CD8-positive, alpha-beta memory T cell (primary cell): ENCODE measurements around the gene SLC6A17. TPM values are rescaled to one million over a fixed set of nuclear protein-coding genes. Genes with fewer than 3 reads are reported as not detected.
A peak's percentile ranks its signal among the peaks of the same experiment; 100 is the strongest.

Source experiments
- CTCF ChIA-PET: fragments of 350-600 bp; sonication (Branson Sonifier 250); formaldehyde crosslinking; loops from one replicate; lab custom pipeline; 2021; ENCODE audit warnings: antibody characterized with exemption; lab: Charles Lee
- POLR2A ChIA-PET: fragments of 350-600 bp; sonication (Branson Sonifier 250); formaldehyde crosslinking; loops from one replicate; lab custom pipeline; 2021; ENCODE audit warnings: antibody characterized with exemption; lab: Charles Lee
- DNase-seq, 5 donors: peaks; one replicate each; pipeline versions ENCODE4 v3.0.0 to v3.0.0-alpha.2; 2020 to 2022; ENCODE audit warnings: mixed read lengths in 1 of 5
- H3K27ac ChIP-seq: one replicate; pipeline ENCODE4 v1.7.0; 2013; ENCODE audit warnings: low read depth, mild to moderate bottlenecking, low read length, moderate library complexity
- H3K27me3 ChIP-seq: 2 replicates; pipeline ENCODE4 v1.7.0; 2013; ENCODE audit warnings: low read length, mild to moderate bottlenecking; ENCODE audit not compliant: insufficient read depth, poor library complexity, severe bottlenecking
- H3K36me3 ChIP-seq: 2 replicates; pipeline ENCODE4 v1.7.0; 2013; ENCODE audit warnings: mild to moderate bottlenecking, low read length, moderate library complexity; ENCODE audit not compliant: insufficient read depth
- H3K4me1 ChIP-seq: 2 replicates; pipeline ENCODE4 v1.7.0; 2013; ENCODE audit warnings: mild to moderate bottlenecking, low read length, moderate library complexity; ENCODE audit not compliant: insufficient read depth
- H3K4me3 ChIP-seq: 2 replicates; pipeline ENCODE4 v1.7.0; 2013; ENCODE audit warnings: mild to moderate bottlenecking, low read length
- H3K9me3 ChIP-seq: 2 replicates; pipeline ENCODE4 v1.7.0; 2013; ENCODE audit warnings: mild to moderate bottlenecking, low read length
- H3K27ac Mint-ChIP-seq, 8 donors: one replicate each; pipeline ENCODE4 v1.8.0; 2020 to 2021; ENCODE audit warnings: mixed read lengths in 8 of 8, mild to moderate bottlenecking in 6 of 8, inconsistent platforms in 3 of 8, moderate library complexity in 3 of 8
- H3K27me3 Mint-ChIP-seq, 2 donors: one replicate each; pipeline ENCODE4 v1.8.0; 2020 to 2021; ENCODE audit warnings: mixed read lengths in 2 of 2, mild to moderate bottlenecking in 1 of 2, moderate library complexity in 1 of 2
- H3K36me3 Mint-ChIP-seq, 3 donors: one replicate each; pipeline ENCODE4 v1.8.0; 2020 to 2021; ENCODE audit warnings: mixed read lengths in 3 of 3, inconsistent platforms in 1 of 3, mild to moderate bottlenecking in 1 of 3
- H3K4me1 Mint-ChIP-seq, 3 donors: one replicate each; pipeline ENCODE4 v1.8.0; 2020 to 2021; ENCODE audit warnings: mixed read lengths in 3 of 3, inconsistent platforms in 1 of 3, mild to moderate bottlenecking in 1 of 3
- H3K4me3 Mint-ChIP-seq, 7 donors: one replicate each; pipeline ENCODE4 v1.8.0; 2020 to 2021; ENCODE audit warnings: mixed read lengths in 7 of 7, mild to moderate bottlenecking in 6 of 7, moderate library complexity in 4 of 7, inconsistent platforms in 2 of 7
- H3K9me3 Mint-ChIP-seq, 5 donors: one replicate each; pipeline ENCODE4 v1.8.0; 2020 to 2022; ENCODE audit warnings: mixed read lengths in 5 of 5, mild to moderate bottlenecking in 3 of 5, moderate library complexity in 2 of 5, inconsistent platforms in 1 of 5
- polyA plus RNA-seq: library from polyadenylated mRNA; unstranded; fragments of 300-500 nt; fragmentation: Illumina TruSeq; gene quantifications from one replicate; pipeline ENCODE4 v1.2.3, GENCODE V29; 2021
- total RNA-seq, 2 experiments: library from RNA; stranded (reverse); gene quantifications; one replicate each; pipeline ENCODE4 v1.2.3, GENCODE V29; 2021

SLC6A17 gene
- total and polyA plus RNA-seq, 3 experiments from 2014 or later, result 0.07 TPM; not detected in 1

- Histone ChIP-seq H3K4me1 (no peaks in the 10 kb centered on the region), H3K27ac (no peak overlapping the region), H3K27me3 (no peaks in the 10 kb centered on the region), H3K4me3 (no peak overlapping the region), H3K36me3 (no peaks in the 10 kb centered on the region), H3K9me3 (no peaks in the 10 kb centered on the region)
- H3K4me1 Mint-ChIP-seq, result no peaks in the 10 kb centered on the region
- H3K9me3 Mint-ChIP-seq, result no peaks in the 10 kb centered on the region
- H3K36me3 Mint-ChIP-seq, result peaks cover 3 to 6% (median 6%) of the 10 kb centered on the region in 3 donors
- no peak overlapping the region for H3K27ac Mint-ChIP-seq
- CTCF ChIA-PET, result no interaction called here
- peak overlapping the region in 1 of 7 donors; percentile 13 for H3K4me3 Mint-ChIP-seq
- DNase-seq, result no peak
- peaks cover 0 to 2% of the 10 kb centered on the region in 2 donors for H3K27me3 Mint-ChIP-seq
- POLR2A ChIA-PET, result no interaction called here
Observed at GRCh38 chr1:110229348-110230001, 79.2 kb downstream of the SLC6A17 start.

- no peaks in the 10 kb centered on the region for H3K9me3 ChIP-seq
- no peaks in the 10 kb centered on the region for H3K4me1 Mint-ChIP-seq
- H3K27ac ChIP-seq, result no peak overlapping the region
- H3K4me3 Mint-ChIP-seq, result no peak overlapping the region
- DNase-seq, result no peak
- POLR2A ChIA-PET, result no interaction called here
- no peaks in the 10 kb centered on the region for H3K9me3 Mint-ChIP-seq
- no peaks in the 10 kb centered on the region for H3K27me3 ChIP-seq
- peaks cover 3 to 11% (median 6%) of the 10 kb centered on the region in 3 donors for H3K36me3 Mint-ChIP-seq
- H3K27me3 Mint-ChIP-seq, result peaks cover 0 to 2% of the 10 kb centered on the region in 2 donors
- no peaks in the 10 kb centered on the region for H3K36me3 ChIP-seq
- no peak overlapping the region for H3K4me3 ChIP-seq
- H3K4me1 ChIP-seq, result no peaks in the 10 kb centered on the region
- CTCF ChIA-PET, result interaction anchor here (1.3 kb wide), 1 partner anchor 230 kb away, joined by 4 read pairs; no protein-coding TSS in a partner anchor
- no peak overlapping the region for H3K27ac Mint-ChIP-seq
Observed at GRCh38 chr1:110230381-110231199, 80.3 kb downstream of the SLC6A17 start.

- POLR2A ChIA-PET, result no interaction called here
- H3K27ac ChIP-seq, result no peak overlapping the region
- Mint-ChIP-seq H3K36me3 (peaks cover 3 to 11% (median 7%) of the 10 kb centered on the region in 3 donors), H3K27ac (peak overlapping the region in 1 of 8 donors; percentile 50), H3K4me3 (no peak overlapping the region), H3K27me3 (no peaks in the 10 kb centered on the region), H3K4me1 (no peaks in the 10 kb centered on the region), H3K9me3 (no peaks in the 10 kb centered on the region)
- no peaks in the 10 kb centered on the region for H3K9me3 ChIP-seq
- H3K4me3 ChIP-seq, result no peak overlapping the region
- CTCF ChIA-PET, result no interaction called here
- no peaks in the 10 kb centered on the region for H3K36me3 ChIP-seq
- H3K4me1 ChIP-seq, result no peaks in the 10 kb centered on the region
- no peak for DNase-seq
- no peaks in the 10 kb centered on the region for H3K27me3 ChIP-seq
Observed at GRCh38 chr1:110233861-110234260, 83.6 kb downstream of the SLC6A17 start.

- Histone ChIP-seq H3K27ac (no peak overlapping the region), H3K4me1 (no peaks in the 10 kb centered on the region), H3K27me3 (no peaks in the 10 kb centered on the region), H3K36me3 (no peaks in the 10 kb centered on the region), H3K4me3 (no peak overlapping the region), H3K9me3 (no peaks in the 10 kb centered on the region)
- Mint-ChIP-seq H3K27me3 (peaks cover 0 to under 1% of the 10 kb centered on the region in 2 donors), H3K27ac (no peak overlapping the region), H3K4me1 (no peaks in the 10 kb centered on the region), H3K9me3 (no peaks in the 10 kb centered on the region), H3K36me3 (peaks cover 3 to 8% (median 7%) of the 10 kb centered on the region in 3 donors), H3K4me3 (no peak overlapping the region)
- ChIA-PET CTCF (interaction anchor here (1.0 kb wide), 1 partner anchor 78 kb away, joined by 3 read pairs; no protein-coding TSS in a partner anchor), POLR2A (no interaction called here)
- DNase-seq, result no peak
Observed at GRCh38 chr1:110234691-110235090, 84.4 kb downstream of the SLC6A17 start.

GRCh38 chr1:110235181-110235833, 85.0 kb downstream of the SLC6A17 start:
- Mint-ChIP-seq H3K36me3 (peaks cover 3 to 8% (median 7%) of the 10 kb centered on the region in 3 donors), H3K27ac (no peak overlapping the region), H3K4me1 (no peaks in the 10 kb centered on the region)

GRCh38 chr1:110235834-110236682, 85.8 kb downstream of the SLC6A17 start:
- H3K4me3 ChIP-seq, result no peak overlapping the region
- H3K36me3 ChIP-seq, result no peaks in the 10 kb centered on the region
- Mint-ChIP-seq H3K36me3 (peaks cover 3 to 8% (median 7%) of the 10 kb centered on the region in 3 donors), H3K4me1 (no peaks in the 10 kb centered on the region), H3K4me3 (no peak overlapping the region), H3K9me3 (no peaks in the 10 kb centered on the region), H3K27me3 (peaks cover 0 to 2% of the 10 kb centered on the region in 2 donors), H3K27ac (peak overlapping the region in 1 of 8 donors; percentile 61)
- ChIA-PET CTCF (no interaction called here), POLR2A (no interaction called here)
- no peak for DNase-seq
- no peaks in the 10 kb centered on the region for H3K9me3 ChIP-seq
- no peak overlapping the region for H3K27ac ChIP-seq
- H3K4me1 ChIP-seq, result no peaks in the 10 kb centered on the region
- H3K27me3 ChIP-seq, result no peaks in the 10 kb centered on the region

More at GRCh38 chr1:110235181-110235833, 85.0 kb downstream of the SLC6A17 start:
- no peaks in the 10 kb centered on the region for H3K4me1 ChIP-seq
- H3K27me3 ChIP-seq, result no peaks in the 10 kb centered on the region
- Mint-ChIP-seq H3K27me3 (peaks cover 0 to 2% of the 10 kb centered on the region in 2 donors), H3K4me3 (no peak overlapping the region), H3K9me3 (no peaks in the 10 kb centered on the region)
- DNase-seq, result no peak
- H3K4me3 ChIP-seq, result no peak overlapping the region
- no peaks in the 10 kb centered on the region for H3K9me3 ChIP-seq
- no peak overlapping the region for H3K27ac ChIP-seq
- H3K36me3 ChIP-seq, result no peaks in the 10 kb centered on the region
- ChIA-PET CTCF (interaction anchor here (1.0 kb wide), 1 partner anchor 77 kb away, joined by 3 read pairs; no protein-coding TSS in a partner anchor), POLR2A (no interaction called here)

- Histone ChIP-seq H3K4me3 (no peak overlapping the region), H3K27ac (no peak overlapping the region), H3K36me3 (no peaks in the 10 kb centered on the region), H3K27me3 (no peaks in the 10 kb centered on the region), H3K9me3 (no peaks in the 10 kb centered on the region), H3K4me1 (no peaks in the 10 kb centered on the region)
- Mint-ChIP-seq H3K4me3 (no peak overlapping the region), H3K27me3 (peaks cover 0 to 2% of the 10 kb centered on the region in 2 donors), H3K9me3 (no peaks in the 10 kb centered on the region), H3K27ac (peak overlapping the region in 2 of 8 donors; percentile 17 to 19), H3K4me1 (no peaks in the 10 kb centered on the region), H3K36me3 (peaks cover 3 to 9% (median 7%) of the 10 kb centered on the region in 3 donors)
- no peak for DNase-seq
- POLR2A ChIA-PET, result no interaction called here
- CTCF ChIA-PET, result interaction anchor here (1.4 kb wide), 1 partner anchor 41 kb away, joined by 3 read pairs; no protein-coding TSS in a partner anchor
Observed at GRCh38 chr1:110237386-110238152, 87.3 kb downstream of the SLC6A17 start.
